ENCODE measurements around the gene PRPF19. TPM values are rescaled to one million over a fixed set of nuclear protein-coding genes. Genes with fewer than 3 reads are reported as not detected.
A peak's percentile ranks its signal among the peaks of the same experiment; 100 is the strongest.

PRPF19 gene
- total and polyA plus RNA-seq, 10 of the 15 experiments (the other 5 are each of a cell fraction or from before 2014, with no cell fraction given), result 8.7 to 170 (median 61.3) TPM

DNA sequence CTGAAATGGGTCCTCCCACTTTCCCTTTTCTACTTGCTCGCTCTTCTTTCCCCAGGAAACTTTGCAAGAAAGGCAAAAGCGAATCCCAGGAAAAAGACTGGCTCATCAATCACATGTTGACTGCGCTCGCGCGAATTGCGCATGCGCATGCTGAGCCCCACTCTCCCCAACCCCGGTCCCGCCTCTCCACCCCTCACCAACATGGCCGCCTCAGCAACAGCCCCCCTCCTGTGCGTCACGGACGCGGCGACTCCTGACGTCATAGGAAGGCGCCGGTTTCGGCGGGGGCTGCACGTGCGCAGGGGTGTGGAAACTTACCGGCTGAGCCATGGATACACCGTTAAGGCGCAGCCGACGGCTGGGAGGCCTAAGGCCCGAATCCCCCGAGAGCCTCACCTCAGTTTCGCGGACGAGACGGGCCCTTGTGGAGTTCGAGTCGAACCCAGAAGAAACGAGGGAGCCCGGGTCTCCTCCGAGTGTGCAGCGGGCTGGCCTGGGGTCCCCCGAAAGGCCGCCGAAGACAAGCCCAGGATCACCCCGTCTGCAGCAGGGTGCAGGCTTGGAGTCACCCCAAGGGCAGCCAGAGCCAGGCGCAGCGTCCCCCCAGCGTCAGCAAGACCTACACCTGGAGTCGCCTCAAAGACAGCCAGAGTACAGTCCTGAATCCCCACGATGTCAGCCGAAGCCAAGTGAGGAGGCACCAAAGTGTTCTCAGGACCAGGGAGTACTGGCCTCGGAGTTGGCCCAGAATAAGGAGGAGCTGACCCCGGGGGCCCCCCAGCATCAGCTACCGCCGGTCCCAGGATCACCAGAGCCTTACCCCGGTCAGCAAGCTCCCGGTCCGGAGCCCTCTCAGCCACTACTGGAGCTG lies 64.4 kb downstream of the PRPF19 start, which contains the start of gene CCDC86 (continued):
- TF ChIP-seq ZNF207 (IDR thresholded peaks at IDR 0.05; ENCODE audit: borderline replicate concordance) (peak; percentile 89; the same call in 1 of the 2 replicates), MTA3 (IDR thresholded peaks at IDR 0.05; ENCODE audit: borderline replicate concordance, low read length) (no peak; the same call in 1 of the 2 replicates), ZSCAN29 (IDR thresholded peaks at IDR 0.05) (no peak), LARP7 (IDR thresholded peaks at IDR 0.05) (peak; percentile 43; the same call in 1 of the 2 replicates), FOXM1 (IDR thresholded peaks at IDR 0.05; ENCODE audit: low read depth, low read length) (no peak), ZNF622 (IDR thresholded peaks at IDR 0.05) (no peak), GATAD2B (conservative IDR thresholded peaks at IDR 0.05; ENCODE audit: low read depth) (no peak), TBL1XR1 (IDR thresholded peaks at IDR 0.05; ENCODE audit: low read depth, low read length) (peak; percentile 62; the same call in 1 of the 2 replicates), CHD2 (IDR thresholded peaks at IDR 0.05; ENCODE audit: borderline replicate concordance, low read depth, low read length) (peak; percentile 89), CHD1 (IDR thresholded peaks at IDR 0.05; ENCODE audit: low read depth, low read length) (no peak), MYB (IDR thresholded peaks at IDR 0.05; ENCODE audit: borderline replicate concordance, low read depth, low read length) (0 out of 2 replicates have a peak, but pooled peaks have one; percentile 22), TAF1 (IDR thresholded peaks at IDR 0.05; ENCODE audit: borderline replicate concordance, low read depth, low read length) (peak; percentile 62; the same call in 1 of the 2 replicates), SRF (IDR thresholded peaks at IDR 0.05; ENCODE audit: low read depth in 2 of 2, low read length in 2 of 2) (peak; percentile 78 to 96)
- TF ChIP-seq, protein P1, sequence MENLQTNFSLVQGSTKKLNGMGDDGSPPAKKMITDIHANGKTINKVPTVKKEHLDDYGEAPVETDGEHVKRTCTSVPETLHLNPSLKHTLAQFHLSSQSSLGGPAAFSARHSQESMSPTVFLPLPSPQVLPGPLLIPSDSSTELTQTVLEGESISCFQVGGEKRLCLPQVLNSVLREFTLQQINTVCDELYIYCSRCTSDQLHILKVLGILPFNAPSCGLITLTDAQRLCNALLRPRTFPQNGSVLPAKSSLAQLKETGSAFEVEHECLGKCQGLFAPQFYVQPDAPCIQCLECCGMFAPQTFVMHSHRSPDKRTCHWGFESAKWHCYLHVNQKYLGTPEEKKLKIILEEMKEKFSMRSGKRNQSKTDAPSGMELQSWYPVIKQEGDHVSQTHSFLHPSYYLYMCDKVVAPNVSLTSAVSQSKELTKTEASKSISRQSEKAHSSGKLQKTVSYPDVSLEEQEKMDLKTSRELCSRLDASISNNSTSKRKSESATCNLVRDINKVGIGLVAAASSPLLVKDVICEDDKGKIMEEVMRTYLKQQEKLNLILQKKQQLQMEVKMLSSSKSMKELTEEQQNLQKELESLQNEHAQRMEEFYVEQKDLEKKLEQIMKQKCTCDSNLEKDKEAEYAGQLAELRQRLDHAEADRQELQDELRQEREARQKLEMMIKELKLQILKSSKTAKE (IDR thresholded peaks at IDR 0.05; ENCODE audit: low read depth, poor library complexity, severe bottlenecking), result no peak
- TF ChIP-seq, protein P2, sequence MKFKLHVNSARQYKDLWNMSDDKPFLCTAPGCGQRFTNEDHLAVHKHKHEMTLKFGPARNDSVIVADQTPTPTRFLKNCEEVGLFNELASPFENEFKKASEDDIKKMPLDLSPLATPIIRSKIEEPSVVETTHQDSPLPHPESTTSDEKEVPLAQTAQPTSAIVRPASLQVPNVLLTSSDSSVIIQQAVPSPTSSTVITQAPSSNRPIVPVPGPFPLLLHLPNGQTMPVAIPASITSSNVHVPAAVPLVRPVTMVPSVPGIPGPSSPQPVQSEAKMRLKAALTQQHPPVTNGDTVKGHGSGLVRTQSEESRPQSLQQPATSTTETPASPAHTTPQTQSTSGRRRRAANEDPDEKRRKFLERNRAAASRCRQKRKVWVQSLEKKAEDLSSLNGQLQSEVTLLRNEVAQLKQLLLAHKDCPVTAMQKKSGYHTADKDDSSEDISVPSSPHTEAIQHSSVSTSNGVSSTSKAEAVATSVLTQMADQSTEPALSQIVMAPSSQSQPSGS (IDR thresholded peaks at IDR 0.05; ENCODE audit: low read length), result no peak

Other genes starting within 250 kb of the PRPF19 start
Only the 7 nearest of the 12 such genes appear.
- gene CCDC86, start 64.5 kb downstream of the PRPF19 start, total RNA-seq (2014; rRNA removed), result 26.5 and 39.7 TPM in 2 replicates
- gene CCDC86, start 64.5 kb downstream of the PRPF19 start, total RNA-seq (2014; rRNA removed; fragmentation: Illumina TruSeq; extraction: Trizol), result 6.6 and 7.2 TPM in 2 replicates
- 51.1 and 58.2 TPM in 2 replicates for gene CCDC86, start 64.5 kb downstream of the PRPF19 start, total RNA-seq (2021)
- gene CCDC86, start 64.5 kb downstream of the PRPF19 start, polyA plus RNA-seq (2011; rRNA removed), result 7.7 and 22.3 TPM in 2 replicates
- 24.7 and 37.7 TPM in 2 replicates for gene CCDC86, start 64.5 kb downstream of the PRPF19 start, polyA plus RNA-seq (2014; fragmentation: Illumina TruSeq; extraction: Trizol)
- gene CCDC86, start 64.5 kb downstream of the PRPF19 start, polyA plus RNA-seq (2014; fragmentation: Nextera tagmentation; extraction: Ambion mirVana), result 1 to 10 TPM; 2.0 to 4.4 TPM
- 44.4 and 49.6 TPM in 2 replicates for gene CCDC86, start 64.5 kb downstream of the PRPF19 start, polyA plus RNA-seq (2014; rRNA removed)
- 10 to 100 TPM; 78.6 to 87.2 TPM for gene CCDC86, start 64.5 kb downstream of the PRPF19 start, polyA plus RNA-seq (2016; fragmentation: Nextera tagmentation; extraction: Ambion mirVana)
- not detected in 2 replicates for gene PTGDR2, start 50.6 kb downstream of the PRPF19 start, total RNA-seq (2014; rRNA removed)
- not detected in 2 replicates for gene PTGDR2, start 50.6 kb downstream of the PRPF19 start, total RNA-seq (2014; rRNA removed; fragmentation: Illumina TruSeq; extraction: Trizol)
- gene PTGDR2, start 50.6 kb downstream of the PRPF19 start, total RNA-seq (2021), result 0.13 TPM in 1 of 2 replicates, not detected in the other
- gene PTGDR2, start 50.6 kb downstream of the PRPF19 start, polyA plus RNA-seq (2011; rRNA removed), result not detected in 2 replicates
- 0.01 TPM in 1 of 2 replicates, not detected in the other for gene PTGDR2, start 50.6 kb downstream of the PRPF19 start, polyA plus RNA-seq (2014; fragmentation: Illumina TruSeq; extraction: Trizol)
- not detected for gene PTGDR2, start 50.6 kb downstream of the PRPF19 start, polyA plus RNA-seq (2014; fragmentation: Nextera tagmentation; extraction: Ambion mirVana)
- 0.03 TPM in 1 of 2 replicates, not detected in the other for gene PTGDR2, start 50.6 kb downstream of the PRPF19 start, polyA plus RNA-seq (2014; rRNA removed)
- gene PTGDR2, start 50.6 kb downstream of the PRPF19 start, polyA plus RNA-seq (2016; fragmentation: Nextera tagmentation; extraction: Ambion mirVana), result under 1 TPM; 0.17 to 0.28 TPM
- gene ZP1, start 39.0 kb downstream of the PRPF19 start, total RNA-seq (2014; rRNA removed), result not detected in 2 replicates
- not detected in 2 replicates for gene ZP1, start 39.0 kb downstream of the PRPF19 start, total RNA-seq (2014; rRNA removed; fragmentation: Illumina TruSeq; extraction: Trizol)
- not detected in 2 replicates for gene ZP1, start 39.0 kb downstream of the PRPF19 start, total RNA-seq (2021)
- not detected in 2 replicates for gene ZP1, start 39.0 kb downstream of the PRPF19 start, polyA plus RNA-seq (2011; rRNA removed)
- not detected in 2 replicates for gene ZP1, start 39.0 kb downstream of the PRPF19 start, polyA plus RNA-seq (2014; fragmentation: Illumina TruSeq; extraction: Trizol)
- gene ZP1, start 39.0 kb downstream of the PRPF19 start, polyA plus RNA-seq (2014; fragmentation: Nextera tagmentation; extraction: Ambion mirVana), result not detected
- not detected in 2 replicates for gene ZP1, start 39.0 kb downstream of the PRPF19 start, polyA plus RNA-seq (2014; rRNA removed)
- not detected for gene ZP1, start 39.0 kb downstream of the PRPF19 start, polyA plus RNA-seq (2016; fragmentation: Nextera tagmentation; extraction: Ambion mirVana)
- 62.8 and 66.8 TPM in 2 replicates for gene TMEM109, start 7.6 kb upstream of the PRPF19 start, total RNA-seq (2014; rRNA removed)
- gene TMEM109, start 7.6 kb upstream of the PRPF19 start, total RNA-seq (2014; rRNA removed; fragmentation: Illumina TruSeq; extraction: Trizol), result 38.3 and 43.3 TPM in 2 replicates
- gene TMEM109, start 7.6 kb upstream of the PRPF19 start, total RNA-seq (2021), result 124 and 128 TPM in 2 replicates
- gene TMEM109, start 7.6 kb upstream of the PRPF19 start, polyA plus RNA-seq (2011; rRNA removed), result 8.1 and 25.7 TPM in 2 replicates
- gene TMEM109, start 7.6 kb upstream of the PRPF19 start, polyA plus RNA-seq (2014; fragmentation: Illumina TruSeq; extraction: Trizol), result 73.9 and 115 TPM in 2 replicates
- 10 to 100 TPM; 21.9 to 52.9 TPM for gene TMEM109, start 7.6 kb upstream of the PRPF19 start, polyA plus RNA-seq (2014; fragmentation: Nextera tagmentation; extraction: Ambion mirVana)
- 104 and 117 TPM in 2 replicates for gene TMEM109, start 7.6 kb upstream of the PRPF19 start, polyA plus RNA-seq (2014; rRNA removed)
- gene TMEM109, start 7.6 kb upstream of the PRPF19 start, polyA plus RNA-seq (2016; fragmentation: Nextera tagmentation; extraction: Ambion mirVana), result 100 to 1,000 TPM; 179 to 199 TPM
- 6.4 and 14.1 TPM in 2 replicates for gene TMEM132A, start 17.9 kb upstream of the PRPF19 start, total RNA-seq (2014; rRNA removed)
- gene TMEM132A, start 17.9 kb upstream of the PRPF19 start, total RNA-seq (2014; rRNA removed; fragmentation: Illumina TruSeq; extraction: Trizol), result 4.1 and 5.6 TPM in 2 replicates
- gene TMEM132A, start 17.9 kb upstream of the PRPF19 start, total RNA-seq (2021), result 16.0 and 25.0 TPM in 2 replicates
- gene TMEM132A, start 17.9 kb upstream of the PRPF19 start, polyA plus RNA-seq (2011; rRNA removed), result 0.56 and 0.78 TPM in 2 replicates
- 1.5 and 1.7 TPM in 2 replicates for gene TMEM132A, start 17.9 kb upstream of the PRPF19 start, polyA plus RNA-seq (2014; fragmentation: Illumina TruSeq; extraction: Trizol)
- gene TMEM132A, start 17.9 kb upstream of the PRPF19 start, polyA plus RNA-seq (2014; fragmentation: Nextera tagmentation; extraction: Ambion mirVana), result under 1 TPM; 0.16 to 0.79 TPM
- 9.9 and 14.6 TPM in 2 replicates for gene TMEM132A, start 17.9 kb upstream of the PRPF19 start, polyA plus RNA-seq (2014; rRNA removed)
- 1 to 10 TPM; 3.4 to 5.2 TPM for gene TMEM132A, start 17.9 kb upstream of the PRPF19 start, polyA plus RNA-seq (2016; fragmentation: Nextera tagmentation; extraction: Ambion mirVana)
- 71.3 and 83.5 TPM in 2 replicates for gene SLC15A3, start 45.6 kb upstream of the PRPF19 start, total RNA-seq (2014; rRNA removed)
- 51.5 and 56.3 TPM in 2 replicates for gene SLC15A3, start 45.6 kb upstream of the PRPF19 start, total RNA-seq (2014; rRNA removed; fragmentation: Illumina TruSeq; extraction: Trizol)
- 93.3 and 102 TPM in 2 replicates for gene SLC15A3, start 45.6 kb upstream of the PRPF19 start, total RNA-seq (2021)
- 18.2 and 44.9 TPM in 2 replicates for gene SLC15A3, start 45.6 kb upstream of the PRPF19 start, polyA plus RNA-seq (2011; rRNA removed)
- 11.7 and 54.8 TPM in 2 replicates for gene SLC15A3, start 45.6 kb upstream of the PRPF19 start, polyA plus RNA-seq (2014; fragmentation: Illumina TruSeq; extraction: Trizol)
- 10 to 100 TPM; 17.7 to 55.4 TPM for gene SLC15A3, start 45.6 kb upstream of the PRPF19 start, polyA plus RNA-seq (2014; fragmentation: Nextera tagmentation; extraction: Ambion mirVana)
- 71.9 and 83.8 TPM in 2 replicates for gene SLC15A3, start 45.6 kb upstream of the PRPF19 start, polyA plus RNA-seq (2014; rRNA removed)
- 10 to 100 TPM; 53.4 to 57.7 TPM for gene SLC15A3, start 45.6 kb upstream of the PRPF19 start, polyA plus RNA-seq (2016; fragmentation: Nextera tagmentation; extraction: Ambion mirVana)
- gene CD6, start 65.1 kb upstream of the PRPF19 start, total RNA-seq (2014; rRNA removed), result 6.4 and 7.3 TPM in 2 replicates
- 3.1 and 3.3 TPM in 2 replicates for gene CD6, start 65.1 kb upstream of the PRPF19 start, total RNA-seq (2014; rRNA removed; fragmentation: Illumina TruSeq; extraction: Trizol)
- 11.2 and 17.6 TPM in 2 replicates for gene CD6, start 65.1 kb upstream of the PRPF19 start, total RNA-seq (2021)
- 0.37 and 0.45 TPM in 2 replicates for gene CD6, start 65.1 kb upstream of the PRPF19 start, polyA plus RNA-seq (2011; rRNA removed)
- gene CD6, start 65.1 kb upstream of the PRPF19 start, polyA plus RNA-seq (2014; fragmentation: Illumina TruSeq; extraction: Trizol), result 5.1 and 6.6 TPM in 2 replicates
- 1 to 10 TPM in 1 of 2 experiments, under 1 TPM in 1; 0.93 to 1.8 TPM for gene CD6, start 65.1 kb upstream of the PRPF19 start, polyA plus RNA-seq (2014; fragmentation: Nextera tagmentation; extraction: Ambion mirVana)
- 5.9 and 6.8 TPM in 2 replicates for gene CD6, start 65.1 kb upstream of the PRPF19 start, polyA plus RNA-seq (2014; rRNA removed)
- 1 to 10 TPM; 6.8 to 7.2 TPM for gene CD6, start 65.1 kb upstream of the PRPF19 start, polyA plus RNA-seq (2016; fragmentation: Nextera tagmentation; extraction: Ambion mirVana)

All from GM12878 (cell line).